ENCODE results near the gene RASA2. TPM values are rescaled to one million over a fixed set of nuclear protein-coding genes. Genes with fewer than 3 reads are reported as not detected.

RASA2 gene
- total RNA-seq, 4 donors from 2014 or later, result 9.0 to 70.3 (median 21.5) TPM

GRCh38 chr3:141652349-141652748, 165.5 kb downstream of the RASA2 start:
- in situ Hi-C loops (cut with MboI; ENCODE audit: low pct_ligation_motif_present in 1 of 4, low pct_unique_long_range_greater_than_20kb in 1 of 4, low sequenced_read_pairs in 3 of 4), result no loop called here
- peak overlapping the region in 3 of 4 donors; percentile 47 to 62 (median 53) for H3K27ac ChIP-seq
- 80 to 92% methylated on average over 1 to 5 of the region's 5 CpGs for WGBS, 2 donors (ENCODE audit: low coverage in 1 of 2)
- DNase-seq, result no peak
- peaks cover 2% of the 10 kb centered on the region for H3K27me3 ChIP-seq
- peaks cover 0 to 10% (median 2%) of the 10 kb centered on the region in 4 donors for H3K4me1 ChIP-seq
- TF ChIP-seq CTCF (IDR thresholded peaks at IDR 0.05) (no peak), POLR2A (IDR thresholded peaks at IDR 0.05) (no peak), POLR2AphosphoS5 (IDR thresholded peaks at IDR 0.05) (no peak), EP300 (IDR thresholded peaks at IDR 0.05; ENCODE audit: low read depth) (no peak)
- no peaks in the 10 kb centered on the region for H3K9me3 ChIP-seq
- no peak overlapping the region for H3K4me3 ChIP-seq
- intact Hi-C loops (cut with DNase I; ENCODE audit: low total_unique reads), result no loop called here
- no peaks in the 10 kb centered on the region for H3K36me3 ChIP-seq

- WGBS, 2 donors (ENCODE audit: low coverage in 1 of 2), result 62 to 71% methylated on average over 4 of the region's 4 CpGs
- Histone ChIP-seq H3K9me3 (no peaks in the 10 kb centered on the region), H3K4me3 (no peak overlapping the region), H3K36me3 (no peaks in the 10 kb centered on the region), H3K27ac (peak overlapping the region in 2 of 4 donors; percentile 17 to 34), H3K4me1 (peaks cover 0 to 2% (median 0%) of the 10 kb centered on the region in 4 donors), H3K27me3 (peaks cover 17% of the 10 kb centered on the region)
- DNase-seq, result no peak
- intact Hi-C loops (cut with DNase I; ENCODE audit: low total_unique reads) (no loop called here), in situ Hi-C loops (cut with MboI; ENCODE audit: low pct_ligation_motif_present in 1 of 4, low pct_unique_long_range_greater_than_20kb in 1 of 4, low sequenced_read_pairs in 3 of 4) (no loop called here)
- TF ChIP-seq EP300 (IDR thresholded peaks at IDR 0.05; ENCODE audit: low read depth), result no peak
- no peak for TF ChIP-seq CTCF (IDR thresholded peaks at IDR 0.05)
- TF ChIP-seq POLR2A (IDR thresholded peaks at IDR 0.05), result no peak
- no peak for TF ChIP-seq POLR2AphosphoS5 (IDR thresholded peaks at IDR 0.05)
Observed at GRCh38 chr3:141653847-141654246, 167.0 kb downstream of the RASA2 start.

- Histone ChIP-seq H3K27me3 (peaks cover 36% of the 10 kb centered on the region), H3K27ac (no peak overlapping the region), H3K4me1 (peaks cover 0 to 15% (median 4%) of the 10 kb centered on the region in 4 donors), H3K4me3 (no peak overlapping the region), H3K9me3 (no peaks in the 10 kb centered on the region), H3K36me3 (no peaks in the 10 kb centered on the region)
- DNase-seq, result no peak
- TF ChIP-seq EP300 (IDR thresholded peaks at IDR 0.05; ENCODE audit: low read depth), result no peak
- TF ChIP-seq CTCF (IDR thresholded peaks at IDR 0.05), result no peak
- no peak for TF ChIP-seq POLR2AphosphoS5 (IDR thresholded peaks at IDR 0.05)
- no peak for TF ChIP-seq POLR2A (IDR thresholded peaks at IDR 0.05)
- in situ Hi-C loops (cut with MboI; ENCODE audit: low pct_ligation_motif_present in 1 of 4, low pct_unique_long_range_greater_than_20kb in 1 of 4, low sequenced_read_pairs in 3 of 4), result no loop called here
- intact Hi-C loops (cut with DNase I; ENCODE audit: low total_unique reads), result no loop called here
- WGBS, 2 donors (ENCODE audit: low coverage in 1 of 2), result 90 to 92% methylated on average over 2 to 4 of the region's 4 CpGs
Observed at GRCh38 chr3:141655801-141656200, 169.0 kb downstream of the RASA2 start.

DNA sequence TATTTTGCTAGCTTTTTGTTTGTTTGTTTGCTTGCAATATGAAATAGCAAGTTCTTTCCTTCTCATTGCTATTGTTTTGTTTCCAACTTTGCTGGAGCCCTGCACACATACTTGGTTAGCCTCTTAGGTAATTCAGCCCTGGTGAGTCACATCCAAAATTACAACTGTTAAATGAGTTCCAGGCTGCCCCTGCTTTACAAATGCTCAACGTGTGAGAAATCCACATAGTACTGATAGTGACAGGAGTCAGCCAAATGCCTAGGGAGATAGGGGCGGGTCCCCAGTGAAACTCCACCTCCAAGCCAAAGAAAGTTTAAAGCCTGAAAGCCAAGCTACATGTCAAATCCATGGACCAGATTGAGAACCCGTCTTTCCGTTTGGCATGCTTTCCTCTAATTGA, 169.9 kb downstream of the RASA2 start:
- TF ChIP-seq POLR2AphosphoS5 (IDR thresholded peaks at IDR 0.05), result no peak
- no peak for TF ChIP-seq POLR2A (IDR thresholded peaks at IDR 0.05)
- no peak for TF ChIP-seq CTCF (IDR thresholded peaks at IDR 0.05)
- no peak for TF ChIP-seq EP300 (IDR thresholded peaks at IDR 0.05; ENCODE audit: low read depth)
- no peak overlapping the region for H3K4me3 ChIP-seq
- intact Hi-C loops (cut with DNase I; ENCODE audit: low total_unique reads) (no loop called here), in situ Hi-C loops (cut with MboI; ENCODE audit: low pct_ligation_motif_present in 1 of 4, low pct_unique_long_range_greater_than_20kb in 1 of 4, low sequenced_read_pairs in 3 of 4) (no loop called here)
- 78 to 92% methylated on average over 2 to 4 of the region's 4 CpGs for WGBS, 2 donors (ENCODE audit: low coverage in 1 of 2)
- peak overlapping the region in 1 of 4 donors; percentile 84 for H3K27ac ChIP-seq
- no peaks in the 10 kb centered on the region for H3K36me3 ChIP-seq
- H3K27me3 ChIP-seq, result peaks cover 44% of the 10 kb centered on the region
- no peaks in the 10 kb centered on the region for H3K9me3 ChIP-seq
- DNase-seq, result no peak
- peaks cover 0 to 15% (median 4%) of the 10 kb centered on the region in 4 donors for H3K4me1 ChIP-seq

Data from transverse colon (tissue), 4 donors.